H1 (cell line): Measurements from ENCODE around the gene KDM6B. TPM values are rescaled to one million over a fixed set of nuclear protein-coding genes. Genes with fewer than 3 reads are reported as not detected.

Experiments used
- CTCF ChIA-PET: fragments of 300-600 bp; sonication (Branson Sonifier 250); formaldehyde crosslinking; loops from one replicate; lab custom pipeline; 2021; ENCODE audit not compliant: partially characterized antibody; lab: Charles Lee
- POLR2A ChIA-PET: fragments of 300-600 bp; sonication (Branson Sonifier 250); formaldehyde crosslinking; loops from one replicate; lab custom pipeline; 2021; ENCODE audit warnings: inconsistent platforms; ENCODE audit not compliant: partially characterized antibody; lab: Charles Lee
- DNase-seq, 2 experiments: peaks; one replicate each; pipeline versions ENCODE4 v3.0.0 to v3.0.0-alpha.2; 2010 to 2022; ENCODE audit warnings: low spot score in 2 of 2, low read depth in 1 of 2, mixed read lengths in 1 of 2
- FAIRE-seq: peaks from 2 replicates; lab custom pipeline; 2011; peaks lifted over from hg19 to GRCh38; lab: Jason Lieb, UNC
- H2AFZ ChIP-seq: 2 replicates; pipeline ENCODE4 v1.8.1; 2012; ENCODE audit warnings: low read length, inconsistent platforms
- H2AK5ac ChIP-seq: 2 replicates; pipeline ENCODE4 v1.6.1; 2013; ENCODE audit warnings: low read depth, low read length
- H2BK120ac ChIP-seq: replicated peaks from 2 replicates; pipeline ENCODE3; 2013; ENCODE audit warnings: low read depth, low read length, inconsistent platforms
- H2BK12ac ChIP-seq: 2 replicates; pipeline ENCODE4 v1.6.1; 2013; ENCODE audit warnings: low read depth, low read length
- H2BK15ac ChIP-seq: 2 replicates; pipeline ENCODE4 v1.6.1; 2013; ENCODE audit warnings: low read length
- H2BK20ac ChIP-seq: 2 replicates; pipeline ENCODE4 v1.6.1; 2013; ENCODE audit warnings: low read length
- H2BK5ac ChIP-seq: 2 replicates; pipeline ENCODE4 v1.6.1; 2013; ENCODE audit warnings: low read depth, low read length
- H3K14ac ChIP-seq: 2 replicates; pipeline ENCODE4 v1.6.1; 2013; ENCODE audit warnings: inconsistent platforms; ENCODE audit not compliant: insufficient read length
- H3K18ac ChIP-seq: 2 replicates; pipeline ENCODE4 v1.6.1; 2013; ENCODE audit warnings: low read length; ENCODE audit errors: extremely low read depth
- H3K23ac ChIP-seq: 2 replicates; pipeline ENCODE4 v1.6.1; 2013; ENCODE audit warnings: inconsistent platforms; ENCODE audit not compliant: insufficient read length
- H3K23me2 ChIP-seq: 2 replicates; pipeline ENCODE4 v1.6.1; 2013; ENCODE audit warnings: low read depth, low read length
- H3K27ac ChIP-seq: 2 replicates; pipeline ENCODE4 v1.6.1; 2011; ENCODE audit warnings: low read depth, low read length, inconsistent platforms
- H3K27me3 ChIP-seq, 4 experiments: replicated peaks in 1 of 4; 1 replicate in 1 of 4; 2 replicates in 3 of 4; pipeline versions ENCODE4 v1.6.1 to v1.8.1; 2011 to 2013; ENCODE audit warnings: low read length in 3 of 4, mild to moderate bottlenecking in 3 of 4, inconsistent platforms in 2 of 4, mixed read lengths in 2 of 4, moderate library complexity in 1 of 4; ENCODE audit not compliant: control insufficient read depth in 3 of 4, insufficient read depth in 3 of 4; ENCODE audit errors: extremely low read depth in 1 of 4
- H3K36me3 ChIP-seq, 4 experiments: 2 replicates each; pipeline versions ENCODE4 v1.6.1 to v1.8.1; 2011 to 2013; ENCODE audit warnings: mild to moderate bottlenecking in 4 of 4, low read length in 3 of 4, moderate library complexity in 2 of 4, control low read depth in 1 of 4, inconsistent platforms in 1 of 4; ENCODE audit not compliant: insufficient read depth in 4 of 4, control insufficient read depth in 2 of 4
- H3K4ac ChIP-seq: replicated peaks from 2 replicates; pipeline ENCODE3; 2013; ENCODE audit warnings: low read length, low read depth, mixed read lengths, inconsistent platforms; ENCODE audit not compliant: insufficient read length
- H3K4me1 ChIP-seq, 4 experiments: replicated peaks in 1 of 4; 1 replicate in 1 of 4; 2 replicates in 3 of 4; pipeline versions ENCODE4 v1.6.1 to v1.8.1; 2011 to 2013; ENCODE audit warnings: low read length in 3 of 4, inconsistent platforms in 2 of 4, mixed read lengths in 1 of 4; ENCODE audit not compliant: insufficient read depth in 4 of 4, control insufficient read depth in 3 of 4
- H3K4me2 ChIP-seq, 2 experiments: 2 replicates each; pipeline versions ENCODE4 v1.6.1 to v1.8.1; 2011 to 2013; ENCODE audit warnings: low read depth in 2 of 2, low read length in 2 of 2, control low read depth in 1 of 2, inconsistent platforms in 1 of 2, mild to moderate bottlenecking in 1 of 2; ENCODE audit not compliant: insufficient read depth in 1 of 2
- H3K4me3 ChIP-seq, 4 experiments: fragments of 200-600, 300-600 bp in 1 of 4; sonication (generic), shearing (Covaris generic), sonication (Bioruptor Twin) in 1 of 4; 2 replicates each; pipeline versions ENCODE4 v1.5.1 to v1.8.1; 2011 to 2016; ENCODE audit warnings: low read length in 4 of 4, low read depth in 3 of 4, control low read depth in 2 of 4, inconsistent platforms in 2 of 4, mild to moderate bottlenecking in 2 of 4, mixed read lengths in 1 of 4, moderate library complexity in 1 of 4; ENCODE audit not compliant: insufficient read depth in 2 of 4; ENCODE audit errors: extremely low read depth in 1 of 4
- H3K56ac ChIP-seq: replicated peaks from 2 replicates; pipeline ENCODE3; 2013; ENCODE audit warnings: low read depth, mild to moderate bottlenecking, mixed read lengths, low read length, inconsistent platforms; ENCODE audit not compliant: insufficient read length
- H3K79me1 ChIP-seq: 2 replicates; pipeline ENCODE4 v1.6.1; 2013; ENCODE audit warnings: low read depth, low read length, control low read depth
- H3K79me2 ChIP-seq, 2 experiments: 2 replicates each; pipeline versions ENCODE4 v1.6.1 to v1.8.1; 2012 to 2013; ENCODE audit warnings: low read length in 2 of 2, mild to moderate bottlenecking in 2 of 2, inconsistent platforms in 1 of 2; ENCODE audit not compliant: insufficient read depth in 2 of 2, control insufficient read depth in 1 of 2
- H3K9ac ChIP-seq, 4 experiments: replicated peaks in 1 of 4; 1 replicate in 1 of 4; 2 replicates in 3 of 4; pipeline versions ENCODE4 v1.6.1 to v1.8.1; 2011 to 2013; ENCODE audit warnings: low read depth in 3 of 4, low read length in 3 of 4, control low read depth in 2 of 4, mild to moderate bottlenecking in 2 of 4, moderate library complexity in 2 of 4, inconsistent platforms in 1 of 4; ENCODE audit errors: extremely low read depth in 1 of 4
- H3K9me3 ChIP-seq, 2 experiments: 2 replicates each; pipeline versions ENCODE4 v1.6.1 to v1.8.1; 2012 to 2013; ENCODE audit warnings: mild to moderate bottlenecking in 2 of 2, moderate library complexity in 2 of 2, control low read depth in 1 of 2, inconsistent platforms in 1 of 2, low read depth in 1 of 2, low read length in 1 of 2, mixed read lengths in 1 of 2; ENCODE audit not compliant: insufficient read depth in 2 of 2
- H4K20me1 ChIP-seq, 2 experiments: replicated peaks in 1 of 2; 2 replicates each; pipeline versions ENCODE3 to v1.8.1; 2011 to 2013; ENCODE audit warnings: inconsistent platforms in 2 of 2, low read length in 2 of 2, mild to moderate bottlenecking in 1 of 2; ENCODE audit not compliant: insufficient read depth in 2 of 2, control insufficient read depth in 1 of 2
- H4K5ac ChIP-seq: 2 replicates; pipeline ENCODE4 v1.6.1; 2013; ENCODE audit warnings: low read length, low read depth, mixed read lengths, inconsistent platforms; ENCODE audit not compliant: insufficient read length
- H4K8ac ChIP-seq: 2 replicates; pipeline ENCODE4 v1.8.0; 2013; ENCODE audit warnings: mild to moderate bottlenecking, moderate library complexity, low read length, inconsistent platforms; ENCODE audit not compliant: insufficient read depth; ENCODE audit errors: extremely low read depth
- H4K91ac ChIP-seq: replicated peaks from 2 replicates; pipeline ENCODE3; 2013; ENCODE audit warnings: low read length, mixed read lengths, inconsistent platforms; ENCODE audit not compliant: insufficient read length
- CTBP2 ChIP-seq: IDR thresholded peaks from 2 replicates; pipeline ENCODE4 v1.7.0; 2011; ENCODE audit warnings: borderline replicate concordance, mild to moderate bottlenecking, moderate library complexity, mixed read lengths, low read length; ENCODE audit not compliant: insufficient read depth, insufficient read length
- FOSL1 ChIP-seq: IDR thresholded peaks from 2 replicates; pipeline ENCODE4 v1.6.1; 2011; ENCODE audit warnings: mild to moderate bottlenecking, low read depth, low read length, moderate library complexity; ENCODE audit not compliant: insufficient read depth
- GTF2F1 ChIP-seq: IDR thresholded peaks from 2 replicates; pipeline ENCODE4 v1.6.1; 2012; ENCODE audit warnings: low read depth, low read length, improper control_type of control experiment, borderline replicate concordance
- KDM4A ChIP-seq: IDR thresholded peaks from one replicate; pipeline ENCODE4 v1.7.1; 2012; ENCODE audit warnings: low read depth, mild to moderate bottlenecking, moderate library complexity, low read length, inconsistent platforms; ENCODE audit not compliant: severe bottlenecking
- MAX ChIP-seq: IDR thresholded peaks from 2 replicates; pipeline ENCODE4 v1.6.1; 2012; ENCODE audit warnings: inconsistent platforms
- RNF2 ChIP-seq: fragments of 200-900, 300-1000 bp; sonication (generic); IDR thresholded peaks from 2 replicates; pipeline ENCODE4 v1.7.1; 2016; ENCODE audit warnings: borderline replicate concordance, low read depth, mild to moderate bottlenecking, antibody characterized with exemption, low read length; ENCODE audit not compliant: poor library complexity, severe bottlenecking; ENCODE audit errors: missing control alignments
- SUZ12 ChIP-seq: fragments of 200-600 bp; sonication (generic); IDR thresholded peaks from 2 replicates; pipeline ENCODE4 v1.6.1; 2012; ENCODE audit warnings: mild to moderate bottlenecking, inconsistent platforms, low read length, moderate library complexity, mixed read lengths
- TBP ChIP-seq: IDR thresholded peaks from 2 replicates; pipeline ENCODE4 v1.6.1; 2011; ENCODE audit warnings: low read depth, low read length, improper control_type of control experiment
- WGBS, 2 experiments: shearing (Covaris generic) in 1 of 2; methylation state at CpG; one replicate each; pipeline versions ENCODE4 v1.1.6 to v1.1.7; 2013 to 2015; ENCODE audit warnings: low lambda C conversion rate in 2 of 2, mixed read lengths in 2 of 2, inconsistent platforms in 1 of 2, low coverage in 1 of 2, missing lambda C conversion rate in 1 of 2; ENCODE audit not compliant: insufficient replicate concordance in 2 of 2, insufficient coverage in 1 of 2, insufficient read length in 1 of 2; ENCODE audit errors: extremely low coverage in 1 of 2, missing lambda C conversion rate in 1 of 2; 5-methylcytosine and 5-hydroxymethylcytosine counted together
- polyA plus RNA-seq, 7 experiments: library from polyadenylated mRNA; depleted of rRNA in 3 of 7; stranded (reverse) in 5 of 7; unstranded in 2 of 7; fragments of >200 nt in 5 of 7; fragments of 200-250 nt in 2 of 7; gene quantifications; 1 replicate in 5 of 7; 2 replicates in 1 of 7; 4 replicates in 1 of 7; pipeline versions ENCODE4 v1.2.1 to v1.2.3, GENCODE V29; 2011 to 2013; ENCODE audit warnings: missing spikeins in 2 of 7, mixed read lengths in 2 of 7
- total RNA-seq: library from RNA; stranded (reverse); fragmentation: NEBNext Ultra II Directional; extraction: Animal tissue kit (Norgen Biotek cat#: 25700); gene quantifications from 2 replicates; pipeline ENCODE4 v1.2.1, GENCODE V29; 2021
- TF ChIP-seq, protein P1 (sequence below): IDR thresholded peaks from 2 replicates; pipeline ENCODE4 v1.6.1; 2012; ENCODE audit warnings: inconsistent platforms

The KDM6B gene
- total and polyA plus RNA-seq, 2 of the 8 experiments (the other 6 are each of a cell fraction or from before 2014, with no cell fraction given), result 0.48 to 3.7 TPM

DNA sequence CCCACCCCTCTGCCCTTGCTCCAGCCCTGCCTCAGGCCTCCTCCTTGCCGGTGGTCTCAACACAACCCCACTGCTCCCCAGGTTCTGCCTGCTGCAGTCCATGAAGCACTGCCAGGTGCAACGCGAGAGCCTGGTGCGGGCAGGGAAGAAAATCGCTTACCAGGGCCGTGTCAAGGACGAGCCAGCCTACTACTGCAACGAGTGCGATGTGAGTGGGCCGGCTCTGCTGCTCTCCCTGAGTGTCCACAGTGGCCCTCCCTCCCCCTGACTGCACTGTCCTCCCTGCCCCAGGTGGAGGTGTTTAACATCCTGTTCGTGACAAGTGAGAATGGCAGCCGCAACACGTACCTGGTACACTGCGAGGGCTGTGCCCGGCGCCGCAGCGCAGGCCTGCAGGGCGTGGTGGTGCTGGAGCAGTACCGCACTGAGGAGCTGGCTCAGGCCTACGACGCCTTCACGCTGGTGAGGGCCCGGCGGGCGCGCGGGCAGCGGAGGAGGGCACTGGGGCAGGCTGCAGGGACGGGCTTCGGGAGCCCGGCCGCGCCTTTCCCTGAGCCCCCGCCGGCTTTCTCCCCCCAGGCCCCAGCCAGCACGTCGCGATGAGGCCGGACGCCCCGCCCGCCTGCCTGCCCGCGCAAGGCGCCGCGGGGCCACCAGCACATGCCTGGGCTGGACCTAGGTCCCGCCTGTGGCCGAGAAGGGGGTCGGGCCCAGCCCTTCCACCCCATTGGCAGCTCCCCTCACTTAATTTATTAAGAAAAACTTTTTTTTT lies 19.1 kb downstream of the KDM6B start:
- Histone ChIP-seq H2AFZ (no peak overlapping the region), H2BK15ac (peak overlapping the region; percentile 75; the same call in 1 of the 2 replicates), H3K4me3 (peak overlapping the region; percentile 3 to 84 (median 26); a peak in 6 of 8 replicates), H3K4me1 (peaks cover 0 to 40% (median 32%) of the 10 kb centered on the region in 4 experiments; a peak in 6 of 7 replicates), H3K4ac (no peak overlapping the region), H3K27me3 (peaks cover 32 to 53% (median 49%) of the 10 kb centered on the region in 4 experiments), H3K9me3 (no peaks in the 10 kb centered on the region), H2BK20ac (no peak overlapping the region), H4K91ac (no peak overlapping the region), H4K5ac (no peak overlapping the region), H2BK120ac (no peak overlapping the region), H3K14ac (no peak overlapping the region), H3K18ac (peak overlapping the region; percentile 25), H3K36me3 (peaks cover 0 to 4% (median 0%) of the 10 kb centered on the region in 4 experiments; a peak in 3 of 8 replicates), H3K23me2 (peaks cover 20% of the 10 kb centered on the region), H3K27ac (no peak overlapping the region), H4K20me1 (peaks cover 0 to 23% of the 10 kb centered on the region in 2 experiments), H3K79me1 (no peaks in the 10 kb centered on the region), H3K23ac (no peak overlapping the region), H3K4me2 (peak overlapping the region; percentile 74 to 97), H3K79me2 (no peaks in the 10 kb centered on the region), H2BK12ac (peak overlapping the region; percentile 75; the same call in 1 of the 2 replicates), H2BK5ac (no peak overlapping the region), H4K8ac (no peak overlapping the region), H3K56ac (no peak overlapping the region), H2AK5ac (0 out of 2 replicates have a peak overlapping the region, but pooled peaks have one; percentile 70), H3K9ac (no peak overlapping the region)
- POLR2A ChIA-PET, result interaction anchor here (0.6 to 4.0 kb wide), 5 partner anchors 8 to 228 kb away, joined by 3 to 24 read pairs (median 5); no protein-coding TSS in a partner anchor
- WGBS, 2 experiments, result 9% methylated on average over 49 of the region's 51 CpGs; no CpG with 5 or more reads in 1 of the 2 experiments
- FAIRE-seq (no peak), DNase-seq (peak in 1 of 2 experiments; percentile 78)
- CTCF ChIA-PET, result interaction anchor here (0.7 to 4.9 kb wide), 3 partner anchors 18 to 110 kb away, joined by 3 to 44 read pairs (median 3); partner anchors contain the start of gene KDM6B
- TF ChIP-seq TBP (peak; percentile 22; the same call in 1 of the 2 replicates), MAX (peak; percentile 55; the same call in 1 of the 2 replicates), FOSL1 (no peak), CTBP2 (peak; percentile 48), SUZ12 (peak; percentile 67), RNF2 (peak; percentile 36), GTF2F1 (no peak), KDM4A (peak; percentile 25)
- TF ChIP-seq, protein P1, sequence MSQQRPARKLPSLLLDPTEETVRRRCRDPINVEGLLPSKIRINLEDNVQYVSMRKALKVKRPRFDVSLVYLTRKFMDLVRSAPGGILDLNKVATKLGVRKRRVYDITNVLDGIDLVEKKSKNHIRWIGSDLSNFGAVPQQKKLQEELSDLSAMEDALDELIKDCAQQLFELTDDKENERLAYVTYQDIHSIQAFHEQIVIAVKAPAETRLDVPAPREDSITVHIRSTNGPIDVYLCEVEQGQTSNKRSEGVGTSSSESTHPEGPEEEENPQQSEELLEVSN, result peak; percentile 68; the same call in 1 of the 2 replicates
